Breast epithelium (tissue), 3 donors: Measurements from ENCODE around the gene LRGUK.

ENCODE experiments used
- POLR2A ChIP-seq: fragments of 450-650 bp; IDR thresholded peaks from one replicate; pipeline ENCODE4 v1.6.1; 2016; ENCODE audit warnings: antibody characterized with exemption, mild to moderate bottlenecking, moderate library complexity
- POLR2AphosphoS5 ChIP-seq, 3 donors: sonication (generic); formaldehyde crosslinking; IDR thresholded peaks; one replicate each; pipeline ENCODE4 v1.6.1; 2017; ENCODE audit warnings: antibody characterized with exemption in 3 of 3
- TF ChIP-seq, protein P1 (sequence below), 3 donors: fragments of 450-650 bp; IDR thresholded peaks; one replicate each; pipeline ENCODE4 v1.5.1; 2016 to 2017; ENCODE audit warnings: antibody characterized with exemption in 3 of 3, mild to moderate bottlenecking in 3 of 3, moderate library complexity in 3 of 3

- TF ChIP-seq, protein P1, sequence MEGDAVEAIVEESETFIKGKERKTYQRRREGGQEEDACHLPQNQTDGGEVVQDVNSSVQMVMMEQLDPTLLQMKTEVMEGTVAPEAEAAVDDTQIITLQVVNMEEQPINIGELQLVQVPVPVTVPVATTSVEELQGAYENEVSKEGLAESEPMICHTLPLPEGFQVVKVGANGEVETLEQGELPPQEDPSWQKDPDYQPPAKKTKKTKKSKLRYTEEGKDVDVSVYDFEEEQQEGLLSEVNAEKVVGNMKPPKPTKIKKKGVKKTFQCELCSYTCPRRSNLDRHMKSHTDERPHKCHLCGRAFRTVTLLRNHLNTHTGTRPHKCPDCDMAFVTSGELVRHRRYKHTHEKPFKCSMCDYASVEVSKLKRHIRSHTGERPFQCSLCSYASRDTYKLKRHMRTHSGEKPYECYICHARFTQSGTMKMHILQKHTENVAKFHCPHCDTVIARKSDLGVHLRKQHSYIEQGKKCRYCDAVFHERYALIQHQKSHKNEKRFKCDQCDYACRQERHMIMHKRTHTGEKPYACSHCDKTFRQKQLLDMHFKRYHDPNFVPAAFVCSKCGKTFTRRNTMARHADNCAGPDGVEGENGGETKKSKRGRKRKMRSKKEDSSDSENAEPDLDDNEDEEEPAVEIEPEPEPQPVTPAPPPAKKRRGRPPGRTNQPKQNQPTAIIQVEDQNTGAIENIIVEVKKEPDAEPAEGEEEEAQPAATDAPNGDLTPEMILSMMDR (IDR thresholded peaks at IDR 0.05) = no peak
- TF ChIP-seq POLR2A = no peak
- no peak for TF ChIP-seq POLR2AphosphoS5 (IDR thresholded peaks at IDR 0.05)
These were observed 13.5 kb upstream of the LRGUK start for GRCh38 chr7:134113655-134114054.
